NCI-H774 (cell line): ENCODE measurements around the gene PPP3CA.
A peak's percentile ranks its signal among the peaks of the same experiment; 100 is the strongest.
"Not testable (repeated sequence)": the region's sequence is repeated elsewhere in the genome, so short reads cannot be mapped to it uniquely, and the experiment has no call there.

Experiments
- DNase-seq: peaks from one replicate; lab custom pipeline; 2025; lab: John Stamatoyannopoulos, UW

Gene PPP3CA

GRCh38 chr4:101141230-101141629 is 206.1 kb downstream of the PPP3CA start:
- DNase-seq = no peak

- no peak for DNase-seq
These were observed 207.1 kb downstream of the PPP3CA start for GRCh38 chr4:101140228-101140627.

- peak; percentile 51 for DNase-seq
These were observed 210.7 kb downstream of the PPP3CA start for GRCh38 chr4:101136373-101137370.

GRCh38 chr4:101135371-101136010 is 211.8 kb downstream of the PPP3CA start:
- no peak for DNase-seq

GRCh38 chr4:101131058-101131457 is 216.3 kb downstream of the PPP3CA start:
- not testable (repeated sequence) for DNase-seq

- DNase-seq = not testable (repeated sequence)
These were observed 218.4 kb downstream of the PPP3CA start for GRCh38 chr4:101128898-101129297.

GRCh38 chr4:101128473-101128872 is 218.9 kb downstream of the PPP3CA start:
- DNase-seq = no peak

GRCh38 chr4:101127176-101127790 is 220.0 kb downstream of the PPP3CA start:
- DNase-seq = no peak

GRCh38 chr4:101126059-101126458 is 221.3 kb downstream of the PPP3CA start:
- DNase-seq = no peak

GRCh38 chr4:101125045-101125942 is 222.0 kb downstream of the PPP3CA start:
- no peak for DNase-seq

GRCh38 chr4:101123231-101123630 is 224.1 kb downstream of the PPP3CA start:
- no peak for DNase-seq

GRCh38 chr4:101122019-101122418 is 225.3 kb downstream of the PPP3CA start:
- DNase-seq = no peak

GRCh38 chr4:101119141-101119540 is 228.2 kb downstream of the PPP3CA start:
- no peak for DNase-seq

GRCh38 chr4:101118617-101119016 is 228.7 kb downstream of the PPP3CA start:
- DNase-seq = no peak

GRCh38 chr4:101115887-101116286 is 231.4 kb downstream of the PPP3CA start:
- DNase-seq = no peak

- DNase-seq = no peak
These were observed 232.4 kb downstream of the PPP3CA start for GRCh38 chr4:101114936-101115372.

GRCh38 chr4:101104312-101105052 is 242.8 kb downstream of the PPP3CA start:
- no peak for DNase-seq

- no peak for DNase-seq
These were observed 243.8 kb downstream of the PPP3CA start for GRCh38 chr4:101103381-101104142.

GRCh38 chr4:101102114-101102742 is 245.1 kb downstream of the PPP3CA start:
- no peak for DNase-seq

- no peak for DNase-seq
These were observed 246.3 kb downstream of the PPP3CA start for GRCh38 chr4:101101072-101101471.
